NCI-H1436 treated with DMSO at 0.1 percent for 48 hours (cell line): ENCODE results near the gene RAB9A.
"Not testable (repeated sequence)": the region's sequence is repeated elsewhere in the genome, so short reads cannot be mapped to it uniquely, and the experiment has no call there.

ENCODE experiments used
- DNase-seq: peaks from one replicate; lab custom pipeline; 2025; lab: John Stamatoyannopoulos, UW

The RAB9A gene, protein sequence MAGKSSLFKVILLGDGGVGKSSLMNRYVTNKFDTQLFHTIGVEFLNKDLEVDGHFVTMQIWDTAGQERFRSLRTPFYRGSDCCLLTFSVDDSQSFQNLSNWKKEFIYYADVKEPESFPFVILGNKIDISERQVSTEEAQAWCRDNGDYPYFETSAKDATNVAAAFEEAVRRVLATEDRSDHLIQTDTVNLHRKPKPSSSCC

DNA sequence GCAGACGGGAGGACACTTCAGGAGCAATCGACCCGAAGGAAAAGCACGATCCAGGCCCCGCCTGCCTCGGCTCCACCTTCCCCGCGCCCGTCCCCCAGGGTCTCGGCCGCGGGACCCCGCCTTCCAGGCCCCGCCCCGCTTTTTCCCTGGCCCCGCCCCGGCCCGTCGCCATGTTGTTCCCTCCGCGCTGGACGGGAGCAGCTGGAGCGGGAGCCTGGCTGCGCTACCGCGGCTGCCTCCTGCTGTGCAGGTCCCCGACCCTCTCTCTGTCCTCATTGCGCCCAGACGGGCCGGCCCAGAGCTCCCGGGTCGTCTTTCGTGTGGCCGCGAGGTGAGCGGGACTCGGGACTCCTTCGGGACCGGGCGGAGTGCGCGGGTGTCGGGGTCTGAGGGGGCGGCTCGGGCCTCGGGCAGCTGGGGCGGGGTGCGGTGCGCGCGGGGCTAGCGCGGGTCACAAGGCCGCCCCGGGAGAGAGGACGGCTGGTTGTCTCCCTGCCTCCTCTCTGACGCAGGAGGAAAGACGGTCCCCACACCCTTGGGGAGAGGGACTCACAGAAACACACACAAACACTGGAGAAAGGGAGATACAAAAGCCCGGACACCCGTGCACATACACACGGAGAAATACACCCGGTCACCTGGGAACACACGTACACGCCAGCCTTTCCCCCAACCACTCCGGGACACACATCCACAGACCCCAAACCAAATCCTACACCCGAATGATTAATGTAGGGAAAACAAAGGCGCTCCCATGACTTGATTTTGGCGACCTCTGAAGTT lies at the start of gene RAB9A:
Gene RAB9A (plus strand): TSS at position 171 of the 783 bp plus-strand sequence. CDS start 19,619 bp downstream, outside the sequence.
- DNase-seq: peak; percentile 5

DNA sequence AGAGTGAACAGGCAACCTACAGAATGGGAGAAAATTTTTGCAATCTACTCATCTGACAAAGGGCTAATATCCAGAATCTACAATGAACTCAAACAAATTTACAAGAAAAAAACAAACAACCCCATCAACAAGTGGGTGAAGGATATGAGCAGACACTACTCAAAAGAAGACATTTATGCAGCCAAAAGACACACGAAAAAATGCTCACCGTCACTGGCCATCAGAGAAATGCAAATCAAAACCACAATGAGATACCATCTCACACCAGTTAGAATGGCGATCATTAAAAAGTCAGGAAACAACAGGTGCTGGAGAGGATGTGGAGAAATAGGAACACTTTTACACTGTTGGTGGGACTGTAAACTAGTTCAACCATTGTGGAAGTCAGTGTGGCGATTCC lies 47.2 kb upstream of the RAB9A start:
- DNase-seq: not testable (repeated sequence)

DNA sequence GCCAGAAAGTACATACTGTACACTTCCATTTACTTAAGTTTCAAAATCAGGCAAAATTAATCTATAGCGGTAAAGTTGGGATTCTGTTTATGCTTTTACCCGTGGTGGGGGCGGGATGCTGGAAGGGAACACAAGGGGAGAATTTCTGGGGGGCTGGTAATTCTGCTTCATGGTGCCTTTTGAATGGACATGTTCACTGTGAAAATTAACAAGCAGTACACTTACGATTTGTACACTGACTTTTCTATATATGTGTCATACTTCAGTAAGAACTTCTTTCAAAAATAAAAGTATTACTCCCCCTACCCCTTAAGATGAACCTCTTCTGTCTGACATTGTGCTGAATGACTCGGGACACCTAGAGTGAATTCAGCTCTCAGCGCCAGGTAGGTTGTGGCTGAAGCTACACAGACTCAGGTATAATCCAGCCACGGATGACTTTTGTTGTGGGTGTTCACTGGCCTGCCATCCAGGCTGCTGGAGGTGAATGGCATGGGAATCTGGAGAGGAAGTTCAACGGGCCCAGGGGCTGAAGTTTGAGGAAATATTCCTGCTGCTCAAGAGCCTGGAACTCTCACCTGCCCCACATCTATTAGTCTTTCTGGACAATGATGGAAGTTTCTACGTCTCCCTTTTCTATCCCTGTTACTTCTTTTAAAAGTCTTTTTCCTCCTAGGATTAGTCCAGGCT lies 43.3 kb upstream of the RAB9A start:
- DNase-seq: no peak

DNA sequence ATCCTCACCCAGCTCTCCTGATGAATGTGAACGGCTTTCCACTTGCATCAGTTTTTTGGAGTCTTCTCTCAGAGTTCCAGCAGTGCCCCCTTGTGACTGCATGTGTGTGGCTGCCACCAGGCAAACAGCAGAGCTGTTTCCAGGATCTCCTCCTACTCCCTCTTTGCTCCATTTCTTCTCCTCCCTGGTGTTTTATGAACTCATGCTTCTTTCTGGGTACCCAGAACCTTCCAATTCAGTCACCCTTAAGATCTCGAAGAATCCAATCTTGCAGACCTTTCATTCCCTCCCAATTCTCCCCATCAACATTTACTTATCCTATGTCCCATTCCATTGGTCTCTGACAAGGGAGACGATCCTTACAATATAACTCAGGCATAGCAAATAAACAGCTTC lies 42.8 kb upstream of the RAB9A start:
- DNase-seq: no peak

DNA sequence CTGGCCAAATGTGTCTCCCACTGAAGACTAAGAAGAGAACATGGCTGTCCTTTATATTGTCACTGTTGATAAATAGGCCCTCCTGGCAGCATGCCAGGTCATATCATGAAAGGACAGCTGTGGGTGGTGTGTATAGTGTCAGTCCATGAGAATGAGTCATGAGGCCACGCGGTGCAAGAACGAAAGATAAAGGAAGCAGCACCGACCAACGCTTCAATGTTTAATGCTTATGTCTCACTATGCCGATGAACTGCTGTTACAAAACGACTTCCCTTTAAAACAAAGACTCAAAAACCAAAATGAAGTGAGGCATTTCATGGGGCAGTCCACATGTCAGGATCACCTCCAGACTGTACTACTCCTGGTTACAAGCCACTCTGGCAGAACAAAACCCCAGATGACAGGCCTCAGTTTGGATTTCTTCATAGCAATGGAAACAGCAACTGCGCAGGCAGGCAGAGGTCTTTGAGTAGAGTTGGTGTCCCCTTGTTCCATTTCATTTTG lies 41.2 kb upstream of the RAB9A start:
- DNase-seq: no peak

DNA sequence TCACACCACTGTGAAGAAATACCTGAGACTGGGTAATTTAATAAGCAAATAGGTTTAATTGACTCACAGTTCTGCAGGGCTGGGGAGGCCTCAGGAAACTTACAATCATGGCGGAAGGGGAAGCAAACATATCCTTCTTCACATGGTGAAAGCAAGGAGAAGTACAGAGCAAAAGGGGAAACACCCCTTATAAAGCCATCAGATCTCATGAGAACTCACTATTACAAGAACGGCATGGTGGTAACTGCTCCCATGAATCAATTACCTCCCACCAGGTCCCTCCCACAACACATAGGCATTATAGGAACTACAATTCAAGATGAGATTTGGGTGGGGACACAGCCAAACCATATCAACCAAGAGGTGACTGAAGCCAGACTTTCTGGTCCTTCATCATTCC lies 40.6 kb upstream of the RAB9A start:
- DNase-seq: not testable (repeated sequence)

DNA sequence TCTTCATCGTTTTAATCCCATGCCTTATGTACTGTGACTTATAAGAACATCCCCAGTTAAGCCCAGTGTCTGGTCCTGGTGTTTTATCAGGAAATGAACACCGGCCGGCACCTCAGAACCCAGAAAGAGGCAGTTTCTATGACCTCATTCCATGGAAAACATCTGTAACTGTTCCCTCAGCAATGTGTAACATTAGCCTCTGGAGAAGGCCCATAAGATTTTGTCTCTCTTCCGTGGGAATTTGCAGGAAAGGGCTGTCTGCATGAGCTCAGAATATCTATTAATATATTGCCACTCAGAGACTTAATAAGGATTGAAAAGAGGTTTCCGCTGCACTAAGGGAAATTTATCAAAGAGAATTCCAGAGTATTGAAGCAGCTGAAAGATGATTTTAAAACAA lies 39.1 kb upstream of the RAB9A start:
- no peak for DNase-seq

DNA sequence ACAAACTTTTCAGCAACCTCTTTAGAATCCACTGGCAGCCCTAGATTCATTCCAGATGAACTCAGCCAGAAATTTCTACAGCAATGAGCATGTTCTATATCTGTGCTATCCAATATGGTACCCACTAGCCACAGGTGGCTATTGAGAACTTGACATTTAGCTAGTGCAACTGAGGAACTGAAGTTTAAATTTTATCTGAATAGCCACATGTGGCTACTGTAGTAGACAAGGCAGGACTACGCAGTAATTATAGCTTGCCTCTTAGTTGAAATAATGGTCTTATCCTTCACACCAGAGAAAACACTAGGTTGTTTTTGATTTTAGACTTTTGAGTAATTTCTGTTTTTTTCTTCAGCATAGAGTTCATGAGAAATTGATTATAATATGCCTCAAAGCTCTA lies 38.6 kb upstream of the RAB9A start:
- no peak for DNase-seq

DNA sequence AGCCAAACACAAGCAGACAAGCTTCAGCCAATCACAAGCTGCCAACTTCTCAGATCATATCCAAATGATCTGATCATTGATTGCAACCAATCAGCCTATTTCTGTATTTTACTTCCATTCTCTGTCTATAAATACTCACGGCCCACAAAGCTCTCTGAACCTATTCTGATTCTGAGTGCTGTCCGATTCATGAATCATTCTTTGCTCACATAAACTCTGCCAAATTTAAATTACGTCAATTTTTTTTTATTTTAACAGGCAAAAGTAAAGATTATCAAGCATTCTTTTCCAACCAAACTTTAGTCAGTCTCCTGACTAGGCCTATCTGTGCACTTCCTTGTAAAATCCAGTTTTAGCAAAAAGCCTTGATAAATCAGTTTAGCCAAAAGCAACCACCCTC lies 37.8 kb upstream of the RAB9A start:
- no peak for DNase-seq

DNA sequence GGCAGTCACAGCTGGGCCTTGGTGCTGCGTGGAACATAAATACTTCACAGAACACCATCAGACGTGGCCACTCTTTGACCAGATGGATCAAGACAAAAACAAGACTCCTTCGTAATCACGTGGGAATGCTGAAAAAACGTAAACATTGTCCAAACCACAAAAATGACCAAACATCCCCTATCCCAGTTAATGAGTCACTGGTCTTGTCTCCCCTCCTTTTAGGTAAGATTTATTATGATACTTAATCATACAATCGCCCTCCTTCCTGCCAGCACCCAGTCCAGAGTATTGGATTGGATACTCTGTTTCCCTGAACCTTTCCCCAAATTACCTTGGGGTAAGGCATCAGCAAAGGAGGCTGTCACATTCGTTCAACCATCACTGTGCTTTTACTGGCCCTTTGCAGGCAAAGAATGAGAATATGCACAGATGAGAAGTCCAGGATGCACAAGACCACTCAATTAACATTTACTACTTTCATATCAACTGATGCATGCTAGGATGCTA lies 36.6 kb upstream of the RAB9A start:
- DNase-seq: no peak

DNA sequence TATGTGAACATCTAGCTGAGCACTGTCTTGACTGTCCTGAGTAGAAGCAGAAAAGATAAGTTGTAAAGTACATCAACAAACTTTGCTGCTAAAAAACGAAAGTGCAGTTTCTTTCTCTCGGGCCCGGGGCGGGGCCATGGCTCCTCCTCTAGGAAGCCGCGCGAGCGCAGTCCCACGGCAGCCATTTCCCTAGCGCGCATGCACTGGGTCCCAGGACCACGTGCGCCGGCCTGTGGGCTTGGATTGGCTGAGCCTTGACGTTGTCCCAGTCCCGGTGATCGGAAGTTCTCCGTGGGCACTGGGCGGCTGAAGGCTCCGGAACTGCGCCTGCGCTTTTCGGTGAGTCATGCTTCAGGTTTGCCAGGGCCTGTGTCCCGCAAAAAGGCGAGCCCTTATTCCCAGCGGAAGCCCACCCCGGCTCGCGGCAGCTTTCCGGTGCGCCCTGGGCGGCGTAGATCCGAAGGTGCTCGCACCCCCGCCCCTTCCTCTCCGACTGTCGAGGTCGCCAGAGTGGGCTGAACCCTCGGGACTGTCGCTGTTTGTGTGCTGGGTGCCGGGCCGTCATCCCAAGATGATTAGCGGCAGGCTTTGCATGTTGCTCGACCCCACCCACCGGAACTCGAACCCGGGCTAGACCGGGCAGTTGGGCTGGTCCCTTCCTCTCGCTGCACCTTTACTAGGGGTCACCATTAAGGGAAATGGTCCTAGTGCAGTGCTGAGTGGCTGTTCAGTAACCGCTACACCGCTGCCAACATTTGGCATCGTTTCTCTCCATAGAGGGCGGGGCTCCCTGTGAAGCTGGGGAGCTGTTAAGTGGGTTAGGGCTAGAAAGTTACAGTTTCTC lies 35.9 kb upstream of the RAB9A start, which contains the start of gene TCEANC:
Gene TCEANC (plus strand): TSS at position 292 of the 844 bp plus-strand sequence. CDS start 9,368 bp downstream, outside the sequence.
- DNase-seq: peak; percentile 77

DNA sequence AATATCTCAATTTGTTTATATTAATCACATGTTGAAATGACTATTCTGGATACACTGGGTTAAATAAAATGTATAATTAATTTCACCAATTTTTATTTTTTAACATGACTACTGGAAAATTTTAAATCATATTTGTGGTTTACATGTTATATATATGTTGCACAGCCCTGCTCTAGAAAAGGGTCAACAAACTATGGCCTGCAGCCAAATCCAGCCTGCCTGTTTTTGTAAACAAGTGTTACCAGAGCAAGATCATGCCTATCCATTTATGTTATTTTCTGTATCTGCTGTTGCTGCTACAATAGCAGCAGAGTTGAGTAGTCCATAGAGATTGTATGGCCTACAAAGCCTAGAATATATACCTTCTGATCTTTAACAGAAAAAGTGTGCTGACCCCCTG lies 34.8 kb upstream of the RAB9A start:
- DNase-seq: no peak

DNA sequence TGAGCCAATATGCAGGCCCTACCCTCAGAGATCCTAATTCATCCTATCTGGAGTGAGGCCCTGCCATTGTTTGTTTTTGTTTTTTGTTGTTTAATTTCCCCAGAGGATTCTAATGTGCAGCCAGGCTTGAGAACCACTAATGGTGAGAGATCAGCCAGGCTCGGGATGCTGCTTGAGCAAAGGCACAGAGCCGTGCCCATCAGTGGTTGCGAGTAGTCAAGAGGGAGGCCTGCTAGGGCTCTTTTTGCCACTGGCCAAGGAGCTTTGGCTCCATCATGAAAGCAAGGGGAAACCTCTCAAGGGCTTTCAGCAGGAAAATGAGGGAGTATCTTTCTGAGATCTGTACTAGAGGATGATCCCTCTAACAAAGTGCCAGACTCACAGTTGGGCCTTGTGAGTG lies 33.3 kb upstream of the RAB9A start:
- DNase-seq: no peak

DNA sequence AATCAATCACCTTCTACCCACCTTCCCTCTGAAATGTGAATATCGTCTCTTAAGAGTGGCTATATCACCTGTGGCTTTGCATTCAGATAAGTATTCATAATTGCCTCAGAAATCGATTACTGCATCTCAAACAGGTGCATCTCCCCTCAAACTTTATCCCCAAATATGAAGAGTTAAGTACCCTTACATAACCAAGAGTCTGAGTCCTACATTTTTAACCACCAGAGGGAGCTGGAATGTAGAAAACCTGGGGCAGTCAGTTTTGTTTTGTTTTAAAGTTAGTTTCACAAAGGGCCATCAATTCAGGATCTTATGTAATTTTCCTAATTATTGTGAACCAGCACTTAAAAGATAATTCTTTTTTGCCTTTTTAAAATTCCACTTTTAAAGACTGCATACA lies 30.3 kb upstream of the RAB9A start:
- DNase-seq: no peak

DNA sequence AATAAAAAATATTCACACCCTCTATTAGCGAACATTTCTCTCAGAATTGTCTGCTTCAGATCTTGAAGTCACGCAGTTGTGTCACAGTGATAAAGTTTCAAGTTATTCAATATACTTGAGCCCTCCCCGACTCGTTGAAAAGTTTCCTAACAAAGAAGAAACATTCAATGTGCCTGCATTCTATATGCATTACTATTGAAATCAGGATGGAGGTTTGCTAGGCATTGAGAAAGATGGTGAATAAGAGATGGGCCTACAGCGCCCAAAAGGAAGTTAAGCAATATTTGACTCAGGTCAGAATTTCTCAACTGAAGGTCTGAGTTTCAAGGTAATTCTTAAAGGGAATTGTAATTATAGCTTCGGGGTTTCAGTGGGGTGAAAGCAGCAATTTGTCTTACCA lies 29.9 kb upstream of the RAB9A start:
- no peak for DNase-seq

DNA sequence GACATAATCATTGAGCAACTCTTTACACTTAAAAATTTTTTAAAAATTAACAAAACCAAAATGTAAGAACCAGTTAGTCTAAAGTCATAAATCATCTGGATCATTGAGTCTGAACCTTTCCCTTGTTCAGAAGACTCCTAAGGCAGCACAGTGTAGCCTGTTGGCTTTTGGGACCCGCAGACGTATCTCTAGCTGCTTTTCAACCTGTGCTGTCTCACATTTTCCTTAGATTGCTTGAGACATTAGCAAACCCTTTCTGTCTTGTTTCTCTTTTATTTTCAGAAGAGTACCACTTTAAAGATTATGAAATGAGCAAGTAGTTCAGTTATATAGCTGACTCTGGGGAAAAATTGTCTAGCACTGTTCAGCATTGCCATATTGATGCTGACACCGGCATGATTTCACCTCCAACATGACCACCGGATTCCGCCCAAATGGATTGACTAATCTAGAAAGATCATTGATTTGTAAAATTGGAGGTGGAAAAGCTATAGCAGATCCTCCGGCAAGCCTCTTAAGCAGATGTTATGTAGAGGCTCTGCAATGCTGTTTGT lies 27.1 kb upstream of the RAB9A start:
- DNase-seq: no peak

DNA sequence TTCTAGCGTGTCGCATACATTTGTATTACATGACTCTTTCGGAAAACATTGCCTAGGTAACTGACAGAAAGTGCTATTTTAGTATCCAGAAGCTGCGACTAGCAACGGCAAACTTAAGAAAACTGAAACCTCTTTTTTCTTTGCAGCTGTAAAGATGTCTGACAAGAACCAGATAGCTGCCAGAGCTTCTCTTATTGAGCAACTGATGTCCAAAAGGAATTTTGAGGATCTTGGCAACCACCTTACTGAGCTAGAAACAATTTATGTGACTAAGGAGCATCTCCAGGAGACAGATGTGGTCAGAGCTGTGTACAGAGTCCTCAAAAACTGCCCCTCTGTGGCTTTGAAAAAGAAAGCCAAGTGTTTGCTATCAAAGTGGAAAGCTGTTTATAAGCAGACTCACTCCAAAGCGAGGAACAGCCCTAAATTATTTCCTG lies 26.6 kb upstream of the RAB9A start:
- DNase-seq: no peak

DNA sequence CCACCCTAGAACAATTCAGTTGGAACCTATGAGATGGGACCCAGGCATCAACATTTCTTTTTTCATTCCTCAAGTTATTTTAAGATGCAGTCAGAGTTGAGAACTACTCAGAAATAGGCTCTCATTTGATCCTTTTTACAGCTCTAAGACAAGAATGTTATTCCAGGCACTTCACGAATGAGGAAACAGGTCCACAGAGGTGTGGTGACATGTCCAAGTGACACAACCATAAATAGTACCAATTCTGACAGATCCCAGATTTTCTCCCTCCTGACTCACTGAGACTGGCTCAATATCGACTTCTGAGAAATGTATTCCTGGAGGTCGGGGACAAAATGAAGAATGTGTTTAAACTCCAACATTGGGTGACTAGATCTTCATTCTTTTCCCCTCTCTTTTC lies 24.9 kb upstream of the RAB9A start:
- DNase-seq: no peak

DNA sequence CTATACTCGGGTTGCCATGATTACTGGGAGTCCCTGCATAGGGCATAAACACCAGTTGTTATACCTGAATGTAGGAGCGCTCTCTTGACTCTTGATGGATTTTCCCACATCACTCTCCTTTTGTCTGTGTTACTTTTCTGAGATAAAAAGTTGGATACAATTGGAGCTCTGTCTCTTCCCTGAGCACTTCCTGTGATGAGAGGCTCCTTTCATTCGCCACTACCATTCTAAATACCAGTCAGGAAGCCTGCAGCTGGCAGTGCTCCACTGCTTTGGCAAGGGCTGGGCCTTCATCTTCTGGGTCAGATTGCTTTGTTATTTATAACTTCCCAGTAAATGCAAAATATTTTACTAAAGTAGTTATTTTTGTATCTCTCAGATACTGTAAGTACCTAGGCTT lies 22.1 kb upstream of the RAB9A start:
- no peak for DNase-seq

DNA sequence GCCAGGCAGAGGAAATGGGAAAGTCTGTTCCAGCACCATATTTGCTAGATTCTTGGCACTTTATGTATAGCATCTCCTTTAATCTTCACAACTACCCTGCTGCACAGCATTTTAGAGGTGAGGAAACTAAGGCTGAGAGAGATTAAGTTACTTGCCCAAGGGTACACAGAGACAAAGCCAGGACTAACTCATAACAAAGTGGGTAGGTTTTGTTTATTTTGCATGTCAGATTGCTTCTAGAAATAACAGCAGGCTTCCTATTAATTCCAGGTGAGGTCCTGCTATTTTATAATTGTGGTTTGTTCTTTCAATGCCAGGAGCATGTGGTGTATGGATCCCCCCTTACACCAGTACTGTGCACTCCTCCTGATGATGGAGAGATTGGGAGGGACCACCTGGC lies 21.0 kb upstream of the RAB9A start:
- no peak for DNase-seq

DNA sequence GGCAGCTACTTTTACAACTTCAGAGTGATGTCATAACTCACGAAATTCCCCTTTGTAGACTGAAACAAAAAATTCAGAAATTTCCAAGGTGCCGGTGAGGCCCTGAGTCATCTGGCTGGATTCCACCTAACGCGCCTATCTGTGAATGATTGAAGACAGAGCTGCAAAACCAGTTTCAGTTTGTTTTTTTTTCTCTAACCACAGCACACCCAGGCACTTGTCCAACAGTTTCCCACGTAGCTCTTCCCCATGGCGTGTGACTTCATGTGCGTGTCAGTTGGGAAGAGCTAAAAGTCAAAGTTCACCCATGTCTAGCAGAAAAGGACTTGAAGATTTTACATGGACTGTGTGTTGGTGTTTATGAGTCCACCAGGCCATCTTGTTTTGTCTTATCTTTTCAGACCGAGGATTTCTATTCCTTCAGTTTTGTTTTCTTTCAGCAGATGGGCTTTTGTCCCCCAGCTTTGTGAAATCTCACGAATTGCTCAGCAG lies 19.6 kb upstream of the RAB9A start:
- DNase-seq: no peak
